MCF 10A (cell line): ENCODE data around the gene ITGAE. TPM values are rescaled to one million over a fixed set of nuclear protein-coding genes. Genes with fewer than 3 reads are reported as not detected.

Experiments used
- BruUV-seq: library from RNA; stranded (reverse); fragments of 400-500 nt; replicated peaks from 2 replicates; lab custom pipeline; 2021; lab: Mats Ljungman, UMichigan
- CTCF ChIA-PET: fragments of 300-600 bp; sonication (Branson Sonifier 250); formaldehyde crosslinking; extraction: SDS; loops from one replicate; lab custom pipeline; 2021; ENCODE audit warnings: antibody characterized with exemption, inconsistent platforms; lab: Yijun Ruan, JAX
- POLR2A ChIA-PET: fragments of 300-600, 350-650 bp; sonication (Branson Sonifier 250); formaldehyde crosslinking; extraction: SDS; loops from one replicate; lab custom pipeline; 2020; ENCODE audit warnings: antibody characterized with exemption, inconsistent platforms; lab: Yijun Ruan, JAX
- DNase-seq: peaks from one replicate; pipeline ENCODE4 v3.0.0-alpha.2; 2018; ENCODE audit not compliant: unreplicated experiment
- H3K27ac Mint-ChIP-seq: one replicate; pipeline ENCODE4 v1.8.0; 2022; ENCODE audit warnings: mild to moderate bottlenecking, low read depth, mixed read lengths; ENCODE audit not compliant: unreplicated experiment
- H3K27me3 Mint-ChIP-seq: one replicate; pipeline ENCODE4 v1.8.0; 2022; ENCODE audit warnings: mixed read lengths; ENCODE audit not compliant: insufficient read depth, unreplicated experiment
- H3K36me3 Mint-ChIP-seq: one replicate; pipeline ENCODE4 v1.8.0; 2022; ENCODE audit warnings: mild to moderate bottlenecking, moderate library complexity, mixed read lengths; ENCODE audit not compliant: insufficient read depth, unreplicated experiment
- H3K4me1 Mint-ChIP-seq: one replicate; pipeline ENCODE4 v1.8.0; 2022; ENCODE audit warnings: mixed read lengths; ENCODE audit not compliant: insufficient read depth, unreplicated experiment
- H3K4me3 Mint-ChIP-seq: one replicate; pipeline ENCODE4 v1.8.0; 2022; ENCODE audit warnings: mild to moderate bottlenecking, moderate library complexity, mixed read lengths; ENCODE audit not compliant: unreplicated experiment
- H3K9me3 Mint-ChIP-seq: one replicate; pipeline ENCODE4 v1.8.0; 2022; ENCODE audit warnings: mixed read lengths; ENCODE audit not compliant: unreplicated experiment
- intact Hi-C: fragments of 100-400 bp; cut with micrococcal nuclease; formaldehyde crosslinking; loops from 2 replicates; pipeline ENCODE4 v1.14.1; 2022
- total RNA-seq: library from RNA; stranded (reverse); gene quantifications from 2 replicates; pipeline ENCODE4 v1.2.3, GENCODE V29; 2022
- TF ChIP-seq, protein P1 (sequence below): fragments of 200-600 bp; IDR thresholded peaks from one replicate; pipeline ENCODE4 v1.8.0; 2022; ENCODE audit warnings: antibody characterized with exemption, mild to moderate bottlenecking; ENCODE audit not compliant: unreplicated experiment

Gene ITGAE
- total RNA-seq, 1 experiment from 2014 or later, result 26.6 TPM

- H3K27ac Mint-ChIP-seq, result no peak overlapping the region
- no peak overlapping the region for H3K4me3 Mint-ChIP-seq
- intact Hi-C loops, result loop anchor here (10.0 kb wide), 1 partner anchor 776 kb away; no protein-coding TSS in a partner anchor
- ChIA-PET CTCF (interaction anchor here (0.6 kb wide), 1 partner anchor 19 kb away, joined by 4 read pairs; no protein-coding TSS in a partner anchor), POLR2A (interaction anchor here (0.6 to 1.7 kb wide), 3 partner anchors 9 to 850 kb away, joined by 3 to 4 read pairs (median 3); no protein-coding TSS in a partner anchor)
- H3K27me3 Mint-ChIP-seq, result no peaks in the 10 kb centered on the region
- peaks cover 69% of the 10 kb centered on the region for H3K36me3 Mint-ChIP-seq
- no peaks in the 10 kb centered on the region for H3K9me3 Mint-ChIP-seq
- no peaks in the 10 kb centered on the region for H3K4me1 Mint-ChIP-seq
- TF ChIP-seq, protein P1, sequence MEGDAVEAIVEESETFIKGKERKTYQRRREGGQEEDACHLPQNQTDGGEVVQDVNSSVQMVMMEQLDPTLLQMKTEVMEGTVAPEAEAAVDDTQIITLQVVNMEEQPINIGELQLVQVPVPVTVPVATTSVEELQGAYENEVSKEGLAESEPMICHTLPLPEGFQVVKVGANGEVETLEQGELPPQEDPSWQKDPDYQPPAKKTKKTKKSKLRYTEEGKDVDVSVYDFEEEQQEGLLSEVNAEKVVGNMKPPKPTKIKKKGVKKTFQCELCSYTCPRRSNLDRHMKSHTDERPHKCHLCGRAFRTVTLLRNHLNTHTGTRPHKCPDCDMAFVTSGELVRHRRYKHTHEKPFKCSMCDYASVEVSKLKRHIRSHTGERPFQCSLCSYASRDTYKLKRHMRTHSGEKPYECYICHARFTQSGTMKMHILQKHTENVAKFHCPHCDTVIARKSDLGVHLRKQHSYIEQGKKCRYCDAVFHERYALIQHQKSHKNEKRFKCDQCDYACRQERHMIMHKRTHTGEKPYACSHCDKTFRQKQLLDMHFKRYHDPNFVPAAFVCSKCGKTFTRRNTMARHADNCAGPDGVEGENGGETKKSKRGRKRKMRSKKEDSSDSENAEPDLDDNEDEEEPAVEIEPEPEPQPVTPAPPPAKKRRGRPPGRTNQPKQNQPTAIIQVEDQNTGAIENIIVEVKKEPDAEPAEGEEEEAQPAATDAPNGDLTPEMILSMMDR, result no peak
- no TSS peak for BruUV-seq
- DNase-seq, result no peak
Observed at GRCh38 chr17:3821101-3821500, 20.1 kb upstream of the ITGAE start.

- CTCF ChIA-PET, result interaction anchor here (0.6 to 4.3 kb wide), 3 partner anchors 8 to 81 kb away, joined by 3 to 35 read pairs (median 14); no protein-coding TSS in a partner anchor
- Mint-ChIP-seq H3K9me3 (no peaks in the 10 kb centered on the region), H3K4me3 (no peak overlapping the region), H3K36me3 (peaks cover 84% of the 10 kb centered on the region), H3K27ac (no peak overlapping the region), H3K27me3 (no peaks in the 10 kb centered on the region), H3K4me1 (no peaks in the 10 kb centered on the region)
- POLR2A ChIA-PET, result no interaction called here
- intact Hi-C loops, result no loop called here
- DNase-seq, result no peak
- TF ChIP-seq, protein P1, result no peak
- BruUV-seq, result no TSS peak
Observed at GRCh38 chr17:3818786-3819185, 17.8 kb upstream of the ITGAE start.

GRCh38 chr17:3817851-3818605 lies 17.0 kb upstream of the ITGAE start:
- Mint-ChIP-seq H3K4me3 (no peak overlapping the region), H3K36me3 (peaks cover 87% of the 10 kb centered on the region), H3K4me1 (no peaks in the 10 kb centered on the region), H3K27me3 (no peaks in the 10 kb centered on the region), H3K9me3 (no peaks in the 10 kb centered on the region), H3K27ac (no peak overlapping the region)
- intact Hi-C loops, result no loop called here
- ChIA-PET POLR2A (interaction anchor here (0.7 kb wide), 1 partner anchor 413 kb away, joined by 3 read pairs; no protein-coding TSS in a partner anchor), CTCF (interaction anchor here (0.7 to 4.3 kb wide), 4 partner anchors 9 to 83 kb away, joined by 3 to 35 read pairs (median 12); partner anchors contain the start of gene NCBP3)
- TF ChIP-seq, protein P1, result no peak
- no TSS peak for BruUV-seq
- DNase-seq, result no peak

DNA sequence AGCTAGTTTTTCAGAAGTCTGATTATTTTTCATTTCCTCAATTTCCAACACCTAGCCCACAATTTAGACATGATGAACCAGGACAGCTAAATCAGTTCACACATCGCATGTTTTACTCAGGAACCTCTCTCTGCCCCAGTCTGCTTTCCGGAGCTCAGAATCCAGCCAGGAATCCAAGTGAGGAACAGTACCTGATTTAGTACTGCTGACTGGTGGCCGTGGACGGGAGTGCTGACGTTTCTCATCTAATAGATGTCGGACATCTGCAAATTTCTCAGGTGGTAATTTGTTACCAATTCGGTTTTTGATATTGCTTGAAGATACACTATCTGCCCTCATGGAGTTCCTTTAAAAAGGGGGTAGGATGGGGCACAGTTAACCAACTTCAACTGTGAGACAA lies 14.9 kb upstream of the ITGAE start:
- Mint-ChIP-seq H3K9me3 (no peaks in the 10 kb centered on the region), H3K4me3 (no peak overlapping the region), H3K27me3 (no peaks in the 10 kb centered on the region), H3K4me1 (no peaks in the 10 kb centered on the region), H3K27ac (no peak overlapping the region), H3K36me3 (peaks cover 87% of the 10 kb centered on the region)
- ChIA-PET CTCF (interaction anchor here (0.8 to 4.3 kb wide), 4 partner anchors 11 to 80 kb away, joined by 4 to 35 read pairs (median 9); partner anchors contain the start of gene NCBP3), POLR2A (no interaction called here)
- intact Hi-C loops, result no loop called here
- TF ChIP-seq, protein P1, result no peak
- no TSS peak for BruUV-seq
- no peak for DNase-seq
